Measurements from ENCODE around the gene ORAI1.
"Not testable (repeated sequence)": the region's sequence is repeated elsewhere in the genome, so short reads cannot be mapped to it uniquely, and the experiment has no call there.

DNA sequence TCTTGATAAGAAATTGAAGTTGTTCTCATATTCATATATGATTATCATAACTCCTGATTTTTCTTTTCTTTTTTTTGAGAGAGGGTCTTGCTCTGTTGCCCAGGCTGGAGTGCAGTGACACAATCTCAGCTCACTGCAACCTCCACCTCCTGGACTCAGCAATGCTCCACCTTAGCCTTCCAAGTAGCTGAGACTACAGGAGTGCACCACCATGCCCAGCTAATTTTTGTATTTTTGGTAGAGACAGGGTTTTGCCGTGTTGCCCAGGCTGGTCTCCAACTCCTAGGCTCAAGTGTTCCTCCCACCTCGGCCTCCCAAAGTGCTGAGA, 43.0 kb upstream of the ORAI1 start:
- not testable (repeated sequence) for TF ChIP-seq YY1 (IDR thresholded peaks at IDR 0.05; ENCODE audit: insufficient read depth, insufficient read length); ZNF274 (IDR thresholded peaks at IDR 0.05; ENCODE audit: low read depth, low read length)
